Effector CD4-positive, alpha-beta T cell (primary cell): ENCODE measurements around the gene RPS19.

ENCODE experiments used
- DNase-seq: peaks from one replicate; pipeline ENCODE4 v3.0.0-alpha.2; 2020

The RPS19 gene

GRCh38 chr19:41915776-41916414, 55.8 kb downstream of the RPS19 start:
- no peak for DNase-seq

GRCh38 chr19:41917676-41918075, 57.6 kb downstream of the RPS19 start:
- DNase-seq, result no peak

DNA sequence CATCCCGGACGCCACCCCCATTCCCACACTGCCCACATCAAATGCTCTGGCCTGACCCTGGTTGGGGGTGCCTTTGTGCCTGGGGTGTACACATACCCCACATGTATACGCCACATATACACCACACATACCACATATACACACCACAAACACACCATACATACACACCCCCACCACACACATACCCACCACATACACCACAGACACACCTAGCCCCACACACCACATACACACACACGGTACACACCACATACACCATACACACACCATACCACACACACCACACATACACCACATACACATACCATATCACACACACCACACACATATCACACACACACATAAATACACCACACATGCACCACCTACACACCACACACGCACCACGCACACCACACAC, 58.0 kb downstream of the RPS19 start:
- DNase-seq, result no peak

- no peak for DNase-seq
Observed at GRCh38 chr19:41918653-41919244, 58.7 kb downstream of the RPS19 start.

- no peak for DNase-seq
Observed at GRCh38 chr19:41919948-41920712, 60.1 kb downstream of the RPS19 start.

GRCh38 chr19:41920882-41921576, 61.0 kb downstream of the RPS19 start:
- DNase-seq, result no peak

- DNase-seq, result no peak
Observed at GRCh38 chr19:41921577-41922576, 61.8 kb downstream of the RPS19 start.
